Adipocyte (in vitro differentiated cells): Measurements from ENCODE around the gene PLPPR2.
"Not testable (repeated sequence)": the region's sequence is repeated elsewhere in the genome, so short reads cannot be mapped to it uniquely, and the experiment has no call there.

Source experiments
- DNase-seq: peaks from one replicate; pipeline ENCODE4 v3.0.0-alpha.2; 2015; ENCODE audit warnings: low read depth
- H3K27me3 ChIP-seq: replicated peaks from 2 replicates; pipeline ENCODE4 v1.7.0; 2013; ENCODE audit warnings: mild to moderate bottlenecking, low read length, moderate library complexity; ENCODE audit not compliant: control insufficient read depth, insufficient read depth
- H3K36me3 ChIP-seq: 2 replicates; pipeline ENCODE4 v1.7.0; 2013; ENCODE audit warnings: low read length, mild to moderate bottlenecking, moderate library complexity; ENCODE audit not compliant: control insufficient read depth, insufficient read depth, severe bottlenecking
- H3K4me1 ChIP-seq: 2 replicates; pipeline ENCODE4 v1.7.0; 2013; ENCODE audit warnings: mild to moderate bottlenecking, low read length, moderate library complexity; ENCODE audit not compliant: control insufficient read depth, insufficient read depth
- H3K4me3 ChIP-seq: 2 replicates; pipeline ENCODE4 v1.7.0; 2013; ENCODE audit warnings: mild to moderate bottlenecking, low read length, moderate library complexity
- H3K9ac ChIP-seq: 2 replicates; pipeline ENCODE4 v1.7.0; 2013; ENCODE audit warnings: mild to moderate bottlenecking, low read length, moderate library complexity
- H3K9me3 ChIP-seq: 2 replicates; pipeline ENCODE4 v1.7.0; 2013; ENCODE audit warnings: mild to moderate bottlenecking, low read length, moderate library complexity; ENCODE audit not compliant: control insufficient read depth

PLPPR2 gene

DNA sequence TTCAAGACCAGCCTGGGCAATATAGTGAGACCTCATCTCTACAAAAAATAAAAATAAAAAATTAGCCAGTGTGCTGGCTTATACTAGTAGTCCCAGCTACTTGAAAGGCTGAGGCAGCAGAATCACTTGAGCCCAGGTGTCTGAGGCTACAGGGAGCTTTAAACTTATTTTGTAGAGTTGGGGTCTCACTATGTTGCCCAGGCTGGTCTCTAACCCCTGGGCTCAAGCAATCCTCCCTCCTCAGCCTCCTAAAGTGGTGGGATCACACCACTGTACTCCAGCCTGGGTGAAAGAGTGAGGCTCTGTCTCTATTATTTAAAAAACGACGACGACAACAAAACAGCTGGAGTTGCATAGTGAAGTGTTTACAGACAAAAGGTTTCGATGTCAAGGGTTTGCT, 23.7 kb upstream of the PLPPR2 start:
- Histone ChIP-seq H3K36me3 (peaks cover 4% of the 10 kb centered on the region), H3K9me3 (no peaks in the 10 kb centered on the region), H3K9ac (no peak overlapping the region), H3K4me3 (no peak overlapping the region), H3K27me3 (no peaks in the 10 kb centered on the region), H3K4me1 (no peaks in the 10 kb centered on the region)
- no peak for DNase-seq

DNA sequence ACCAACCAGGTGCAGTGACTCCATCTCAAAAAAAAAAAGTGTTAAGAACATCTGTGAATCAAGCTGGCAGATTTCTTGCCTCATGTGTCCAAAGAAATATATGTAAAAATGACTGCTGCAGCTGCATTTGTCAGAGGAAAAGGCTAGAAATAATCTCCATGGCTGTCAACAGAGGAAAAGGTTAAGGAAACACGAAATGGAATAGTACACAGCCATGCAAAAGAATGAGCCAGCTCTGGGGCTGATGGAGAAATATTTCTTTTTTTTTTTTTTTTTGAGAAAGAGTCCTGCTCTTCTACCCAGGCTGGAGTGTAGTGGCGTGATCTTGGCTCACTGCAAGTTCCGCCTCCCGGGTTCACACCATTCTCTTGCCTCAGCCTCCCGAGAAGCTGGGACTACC, 22.4 kb upstream of the PLPPR2 start:
- Histone ChIP-seq H3K27me3 (no peaks in the 10 kb centered on the region), H3K4me3 (no peak overlapping the region), H3K4me1 (no peaks in the 10 kb centered on the region), H3K9ac (no peak overlapping the region), H3K36me3 (peaks cover 4% of the 10 kb centered on the region), H3K9me3 (no peaks in the 10 kb centered on the region)
- DNase-seq: no peak

DNA sequence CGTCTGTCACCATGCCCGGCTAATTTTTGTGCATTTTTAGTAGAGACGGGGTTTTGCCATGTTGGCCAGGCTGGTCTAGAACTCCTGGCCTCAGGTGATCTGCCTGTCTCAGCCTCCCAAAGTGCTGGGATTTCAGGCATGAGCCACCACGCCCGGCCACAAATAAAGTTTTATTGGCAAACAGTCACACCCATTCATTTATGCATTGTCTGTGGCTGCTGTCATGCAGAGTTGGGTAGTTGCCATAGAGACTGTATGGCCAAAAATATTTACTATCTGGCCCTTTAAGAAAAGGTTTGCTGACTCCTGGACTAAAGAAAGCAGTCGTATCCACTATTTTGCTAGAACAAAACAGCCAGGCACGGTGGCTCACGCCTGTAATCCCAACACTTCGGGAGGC, 21.4 kb upstream of the PLPPR2 start:
- not testable (repeated sequence) for H3K36me3 ChIP-seq, DNase-seq

DNA sequence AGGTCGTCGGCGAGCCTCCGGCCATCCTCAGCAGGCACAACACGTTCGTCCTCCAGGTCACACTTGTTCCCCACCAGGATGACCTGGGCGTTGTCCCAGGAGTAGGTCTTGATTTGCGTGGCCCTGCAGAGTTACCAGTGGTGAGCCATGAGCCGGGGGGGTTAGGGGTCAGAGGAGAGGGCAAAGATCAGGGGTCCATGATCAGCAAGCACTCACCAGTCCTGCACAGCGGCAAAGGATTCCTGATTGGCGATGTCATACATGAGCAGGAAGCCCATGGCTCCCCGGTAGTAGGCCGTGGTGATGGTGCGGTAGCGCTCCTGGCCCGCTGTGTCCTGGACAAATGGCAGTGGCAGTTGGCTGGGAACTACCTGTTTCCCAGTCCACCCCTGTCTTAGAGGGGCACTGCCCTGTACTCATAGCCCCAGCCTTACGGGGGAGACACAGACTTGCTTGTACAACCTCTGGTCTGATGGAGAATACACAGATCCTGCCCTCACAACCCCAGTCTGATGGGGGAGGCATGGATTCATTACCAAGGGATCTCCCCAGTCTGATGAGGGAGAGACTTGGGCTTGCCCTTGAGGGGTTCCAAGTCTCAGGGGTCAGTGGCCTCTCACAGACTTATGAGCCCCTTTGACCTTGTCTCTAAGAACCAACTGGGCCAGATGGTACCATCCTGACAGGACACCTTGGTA, 19.6 kb upstream of the PLPPR2 start:
- peaks cover 12% of the 10 kb centered on the region for H3K4me1 ChIP-seq
- no peak overlapping the region for H3K4me3 ChIP-seq
- DNase-seq: no peak
- no peaks in the 10 kb centered on the region for H3K27me3 ChIP-seq
- peaks cover 4% of the 10 kb centered on the region for H3K36me3 ChIP-seq
- H3K9ac ChIP-seq: no peak overlapping the region
- H3K9me3 ChIP-seq: no peaks in the 10 kb centered on the region

More for the DNA sequence above, 21.4 kb upstream of the PLPPR2 start:
- not testable (repeated sequence) for H3K4me1 ChIP-seq, H3K9me3 ChIP-seq, H3K9ac ChIP-seq, H3K27me3 ChIP-seq, H3K4me3 ChIP-seq

DNA sequence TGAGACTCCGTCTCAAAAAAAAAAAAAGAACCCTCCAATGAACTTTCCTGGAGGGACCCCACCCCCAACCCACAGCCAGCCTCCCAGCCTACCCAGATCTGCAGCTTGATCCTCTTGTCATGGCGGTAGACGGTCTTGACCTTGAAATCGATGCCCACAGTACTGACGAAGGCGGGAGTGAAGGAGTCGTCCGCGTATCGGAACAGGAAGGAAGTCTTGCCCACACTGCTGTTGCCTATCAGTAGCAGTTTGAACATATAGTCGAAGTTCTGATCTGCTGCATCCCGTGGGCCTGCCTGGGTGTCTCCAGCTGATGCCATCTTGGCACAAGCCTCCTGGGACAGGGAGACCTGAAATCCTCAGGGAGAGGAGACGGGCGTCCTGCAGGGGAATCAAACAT, 18.2 kb upstream of the PLPPR2 start:
- DNase-seq: no peak
- H3K9ac ChIP-seq: no peak overlapping the region
- H3K36me3 ChIP-seq: peaks cover 4% of the 10 kb centered on the region
- no peaks in the 10 kb centered on the region for H3K9me3 ChIP-seq
- H3K4me1 ChIP-seq: peaks cover 12% of the 10 kb centered on the region
- no peaks in the 10 kb centered on the region for H3K27me3 ChIP-seq
- H3K4me3 ChIP-seq: no peak overlapping the region

DNA sequence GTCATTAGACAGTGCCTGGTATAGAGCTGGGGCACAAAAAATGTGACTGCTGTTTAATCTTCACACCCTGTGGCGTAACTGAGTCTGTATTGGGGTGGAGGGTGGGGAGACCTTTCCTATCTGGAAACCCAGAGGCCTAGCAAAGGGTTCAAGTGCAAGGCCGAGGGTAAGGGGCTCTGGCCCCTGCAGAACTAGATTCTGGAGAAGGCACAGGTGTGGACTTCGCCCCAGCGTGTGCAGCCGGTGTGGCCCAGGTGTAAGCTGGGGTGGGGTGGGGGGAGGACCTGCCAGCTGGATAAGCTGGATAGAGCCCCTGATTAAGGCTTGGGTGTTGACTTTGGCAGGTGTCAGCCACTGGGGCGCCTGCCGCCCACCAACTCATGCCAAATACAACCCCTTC, 17.1 kb upstream of the PLPPR2 start:
- Histone ChIP-seq H3K4me3 (no peak overlapping the region), H3K9me3 (no peaks in the 10 kb centered on the region), H3K27me3 (no peaks in the 10 kb centered on the region)

DNA sequence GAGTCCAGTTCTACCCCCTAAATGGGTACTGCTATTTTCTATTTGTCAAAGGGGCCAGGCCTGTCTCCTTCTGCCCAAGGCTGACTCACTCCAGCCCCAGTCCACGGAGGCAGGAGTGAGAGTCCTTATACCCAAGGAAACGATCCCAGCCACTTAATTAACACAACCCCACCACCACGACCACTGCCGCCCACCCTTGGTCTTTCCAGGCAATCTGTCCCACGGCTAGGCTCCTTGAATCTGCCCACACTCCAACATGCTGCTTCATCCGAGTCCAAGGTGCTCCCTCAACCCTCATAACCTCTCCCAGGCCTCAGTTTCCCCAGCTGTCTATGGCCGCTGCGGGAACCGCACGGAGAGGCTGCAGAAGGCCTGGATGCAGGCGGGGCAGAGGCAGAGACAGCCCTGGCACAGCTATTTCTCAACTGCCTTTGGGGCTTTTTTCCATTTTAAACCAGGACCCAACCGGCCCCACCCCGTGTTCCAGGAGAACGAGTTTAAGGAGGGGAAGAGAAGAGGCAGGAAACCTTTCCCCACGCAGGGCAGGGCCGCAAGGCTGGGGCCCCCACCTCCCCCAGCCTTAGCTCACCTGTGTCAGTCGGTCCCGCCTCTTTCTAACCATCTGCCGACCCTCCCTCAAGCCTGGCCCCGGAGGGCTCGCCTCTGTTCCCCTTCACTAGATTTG, 16.5 kb upstream of the PLPPR2 start:
- peaks cover 4% of the 10 kb centered on the region for H3K36me3 ChIP-seq
- peaks cover 12% of the 10 kb centered on the region for H3K4me1 ChIP-seq
- no peaks in the 10 kb centered on the region for H3K27me3 ChIP-seq
- DNase-seq: peak; percentile 47
- H3K9me3 ChIP-seq: no peaks in the 10 kb centered on the region
- H3K4me3 ChIP-seq: peak overlapping the region; percentile 78
- peak overlapping the region; percentile 67 for H3K9ac ChIP-seq

More for the DNA sequence above, 17.1 kb upstream of the PLPPR2 start:
- H3K4me1 ChIP-seq: peaks cover 12% of the 10 kb centered on the region
- H3K9ac ChIP-seq: no peak overlapping the region
- no peak for DNase-seq
- H3K36me3 ChIP-seq: peaks cover 4% of the 10 kb centered on the region

DNA sequence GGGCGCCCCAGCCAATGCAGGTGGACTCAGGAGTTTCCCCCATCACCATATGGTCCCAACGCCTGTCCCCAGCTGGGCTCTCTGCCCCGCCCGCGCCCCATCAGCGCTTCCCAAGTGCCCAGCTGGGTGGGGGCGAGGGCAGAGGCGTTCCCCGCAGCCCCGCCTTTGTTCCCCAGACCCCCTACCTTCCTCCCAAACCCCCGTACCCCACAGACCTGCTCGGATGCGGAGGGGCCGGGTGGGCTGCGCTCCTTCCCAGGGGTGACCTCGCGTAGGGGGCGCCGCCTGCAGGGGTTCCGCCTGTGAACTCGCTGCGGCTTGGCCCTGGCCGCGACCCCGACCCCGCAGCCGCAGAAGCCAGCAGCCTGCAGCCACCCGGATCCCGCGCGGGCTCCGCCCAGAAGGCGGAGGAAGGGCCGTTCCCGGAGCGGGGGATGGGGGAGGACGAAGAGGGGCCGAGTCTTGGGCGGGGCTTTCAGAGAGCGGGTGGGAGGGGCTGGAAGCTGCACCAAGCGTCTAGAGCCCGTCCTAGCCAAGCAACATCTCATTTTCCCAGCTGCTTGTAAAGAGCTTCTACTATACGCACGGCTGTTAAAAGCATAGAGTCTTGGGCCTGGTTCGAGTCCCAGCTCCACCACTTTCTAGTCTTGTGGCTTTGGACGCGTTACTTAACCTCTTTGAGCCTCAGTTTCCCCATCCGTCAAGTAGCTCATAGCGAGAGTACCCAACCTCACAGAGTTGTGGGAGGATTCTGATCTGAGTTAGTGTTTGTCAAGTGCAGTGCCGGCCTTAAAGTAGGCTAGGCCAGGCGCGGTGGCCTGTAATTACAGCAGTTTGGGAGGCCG, 15.8 kb upstream of the PLPPR2 start, which contains the start of gene RAB3D:
Gene RAB3D, minus strand, starts transcription at position 404 of the 845 bp plus-strand sequence. CDS start 2,258 bp downstream, outside the sequence.
- peak; percentile 96 for DNase-seq
- H3K4me3 ChIP-seq: peak within 1 kb of the TSS; percentile 78

DNA sequence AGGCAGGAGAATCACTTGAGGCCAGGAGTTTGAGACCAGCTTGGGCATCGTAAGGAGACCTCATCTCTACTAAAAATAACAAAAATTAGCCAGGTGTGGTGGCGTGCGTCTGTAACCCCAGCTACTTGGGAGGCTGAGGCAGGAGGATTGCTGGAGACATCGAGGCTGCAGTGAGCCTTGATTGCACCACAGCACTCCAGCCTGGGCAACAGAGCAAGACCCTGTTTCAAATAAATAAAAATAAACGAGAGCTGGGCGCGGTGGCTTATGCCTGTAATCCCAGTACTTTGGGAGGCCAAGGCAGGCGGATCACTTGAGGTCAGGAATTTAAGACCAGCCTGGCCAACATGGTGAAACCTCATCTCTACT, 15.1 kb upstream of the PLPPR2 start:
- not testable (repeated sequence) for DNase-seq, H3K27me3 ChIP-seq, H3K9me3 ChIP-seq, H3K36me3 ChIP-seq
- peaks cover 22% of the 10 kb centered on the region for H3K4me1 ChIP-seq
- H3K4me3 ChIP-seq: peak overlapping the region; percentile 78
- peak overlapping the region; percentile 17 for H3K9ac ChIP-seq

More for the DNA sequence above, 15.8 kb upstream of the PLPPR2 start, which contains the start of gene RAB3D:
- no peaks in the 10 kb centered on the region for H3K9me3 ChIP-seq
- peaks cover 18% of the 10 kb centered on the region for H3K4me1 ChIP-seq
- peaks cover 4% of the 10 kb centered on the region for H3K36me3 ChIP-seq
- peak within 1 kb of the TSS; percentile 67 for H3K9ac ChIP-seq
- H3K27me3 ChIP-seq: no peaks in the 10 kb centered on the region

DNA sequence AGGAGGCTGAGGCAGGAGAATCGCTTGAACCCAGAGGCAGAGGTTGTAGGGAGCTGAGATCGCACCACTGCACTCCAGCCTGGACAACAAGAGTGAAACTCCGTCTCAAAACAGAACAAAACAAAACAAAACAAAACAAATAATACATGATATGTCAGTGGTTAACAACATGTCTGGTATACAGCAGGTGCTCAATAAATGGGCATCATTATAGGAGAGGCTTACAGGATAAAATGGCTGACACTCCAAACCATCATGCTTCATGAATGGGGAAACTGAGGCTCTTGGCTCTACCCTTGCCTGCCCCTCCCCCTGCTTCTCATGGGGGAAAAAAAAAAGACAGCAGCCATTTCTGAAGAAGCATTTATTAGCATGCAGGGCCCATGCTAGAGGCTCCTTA, 12.8 kb upstream of the PLPPR2 start:
- H3K9me3 ChIP-seq: no peaks in the 10 kb centered on the region
- peaks cover 35% of the 10 kb centered on the region for H3K4me1 ChIP-seq
- H3K9ac ChIP-seq: no peak overlapping the region
- DNase-seq: no peak
- no peaks in the 10 kb centered on the region for H3K36me3 ChIP-seq
- no peaks in the 10 kb centered on the region for H3K27me3 ChIP-seq
- no peak overlapping the region for H3K4me3 ChIP-seq
